Measurements from ENCODE around the gene MAN1C1.
"Not testable (repeated sequence)": the region's sequence is repeated elsewhere in the genome, so short reads cannot be mapped to it uniquely, and the experiment has no call there.

The MAN1C1 gene

DNA sequence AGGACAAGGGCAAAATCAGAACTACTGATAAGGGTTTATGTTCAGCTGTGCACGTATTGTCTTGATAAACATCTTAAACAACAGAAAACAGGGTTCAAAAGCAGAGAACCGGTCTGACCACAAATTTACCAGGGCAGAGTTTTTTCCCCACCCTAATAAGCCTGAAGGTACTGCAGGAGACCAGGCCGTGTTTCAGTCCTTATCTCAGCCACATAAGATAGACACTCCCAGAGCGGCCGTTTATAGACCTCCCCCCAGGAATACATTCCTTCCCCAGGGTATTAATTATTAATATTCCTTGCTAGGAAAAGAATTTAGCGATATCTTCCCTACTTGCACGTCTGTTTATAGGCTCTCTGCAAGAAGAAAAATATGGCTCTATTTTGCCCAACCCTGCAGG lies 19.6 kb downstream of the MAN1C1 start:
- DNase-seq = not testable (repeated sequence)

DNA sequence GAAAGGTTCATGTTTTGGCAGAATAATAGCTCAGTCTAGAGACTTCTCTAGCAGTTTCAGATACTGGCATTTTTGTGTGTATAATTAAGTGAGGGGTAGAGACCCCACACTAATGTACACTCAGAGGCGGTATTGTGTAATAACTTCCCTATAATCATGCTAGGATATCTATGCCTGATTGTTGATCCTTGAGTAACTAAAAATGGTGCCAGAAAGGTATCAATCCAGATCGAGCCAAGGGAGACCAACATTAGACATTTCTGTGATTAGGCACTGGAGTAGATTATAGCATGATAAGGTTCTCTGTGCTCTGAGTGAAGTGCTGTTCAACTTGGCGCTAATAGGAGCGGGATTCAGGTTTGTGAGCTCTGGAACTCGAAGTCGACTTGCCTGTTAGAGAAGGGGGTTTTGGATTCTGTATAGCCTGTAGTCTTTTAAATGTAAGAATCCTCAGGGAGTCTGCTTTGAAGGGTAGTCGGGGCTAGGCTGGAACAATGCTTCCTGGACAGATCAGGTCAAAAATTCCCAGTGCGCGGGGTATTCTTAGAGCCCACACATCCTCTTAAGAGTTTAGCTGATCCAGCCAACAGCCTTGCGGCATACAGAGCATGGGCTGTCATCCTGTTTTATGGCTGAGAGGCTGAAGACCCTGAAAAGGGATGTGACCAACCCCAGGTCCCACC lies 24.2 kb downstream of the MAN1C1 start:
- no peak for DNase-seq

DNA sequence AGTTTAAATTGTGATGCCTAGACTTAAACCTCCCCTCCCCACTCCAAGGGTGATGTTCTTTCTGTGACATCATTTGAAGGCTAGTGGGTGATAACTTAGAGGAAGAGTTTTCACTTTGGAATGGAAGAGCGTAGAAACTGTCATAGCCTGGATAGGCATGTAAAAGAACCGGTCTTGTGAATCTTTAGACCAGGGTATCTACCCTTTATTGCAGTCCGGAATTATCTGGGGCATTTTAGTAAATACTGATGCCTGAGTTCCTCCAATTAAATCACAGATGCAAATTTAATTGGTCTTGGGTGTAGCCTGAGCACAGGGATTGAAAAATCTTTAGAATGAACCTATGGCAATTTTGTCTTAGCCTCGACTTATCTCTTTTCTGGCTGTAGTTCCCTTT lies 24.7 kb downstream of the MAN1C1 start:
- DNase-seq = no peak

DNA sequence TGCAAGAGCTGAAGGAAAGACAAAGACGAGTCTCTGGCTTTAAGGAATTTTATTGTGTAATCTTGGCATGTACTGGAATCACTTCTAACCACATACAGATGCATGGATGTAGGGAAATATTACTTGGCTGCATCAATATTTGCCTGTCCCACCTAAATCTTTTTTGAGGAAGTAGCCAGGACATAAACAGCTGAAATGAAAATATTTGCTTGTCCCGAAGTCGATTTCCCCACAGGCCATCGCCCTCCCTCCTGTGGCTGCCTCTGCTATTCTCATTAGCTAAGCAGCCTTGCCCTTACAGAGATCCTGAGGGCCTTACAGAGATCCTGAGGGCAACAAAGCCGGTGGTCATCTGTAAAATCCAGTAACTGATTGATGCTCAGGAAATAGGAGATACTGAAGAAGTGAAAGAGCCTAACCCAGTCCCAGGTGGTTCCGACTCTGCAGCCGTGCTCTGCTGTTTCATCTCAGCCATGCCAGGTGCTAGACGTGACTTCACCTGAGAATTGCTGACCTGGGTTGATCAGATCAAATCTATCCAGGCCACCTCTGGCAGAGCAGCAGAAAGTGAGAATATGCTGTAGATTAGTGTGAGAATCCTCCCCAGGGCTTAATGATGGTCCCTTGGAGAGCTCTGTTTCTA lies 25.5 kb downstream of the MAN1C1 start:
- DNase-seq = no peak

DNA sequence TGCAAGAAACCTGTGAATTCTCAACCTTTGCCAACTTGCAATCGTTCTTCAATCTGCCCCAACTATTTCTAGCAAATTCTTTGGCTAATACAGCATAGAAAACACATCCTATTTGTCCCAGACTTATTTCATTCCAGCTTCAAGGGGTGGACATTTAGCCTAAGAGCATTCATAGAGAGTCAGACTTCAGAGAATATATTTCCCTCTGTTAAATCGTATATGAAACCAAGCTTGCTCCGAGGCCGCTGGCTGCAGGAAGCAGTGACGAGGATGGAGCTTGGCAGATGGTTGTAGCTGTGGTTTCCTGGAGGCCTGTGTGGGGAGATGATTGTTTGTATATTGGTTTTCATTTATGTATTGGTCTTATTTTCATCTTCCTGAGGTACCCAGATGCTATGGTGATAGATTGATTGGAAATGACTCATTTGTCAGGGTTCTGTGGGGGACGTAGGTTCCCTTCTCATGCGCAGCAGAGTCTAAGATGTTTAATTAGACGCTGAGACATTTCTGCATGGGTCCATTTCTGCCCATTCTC lies 26.1 kb downstream of the MAN1C1 start:
- peak; percentile 87 for DNase-seq

DNA sequence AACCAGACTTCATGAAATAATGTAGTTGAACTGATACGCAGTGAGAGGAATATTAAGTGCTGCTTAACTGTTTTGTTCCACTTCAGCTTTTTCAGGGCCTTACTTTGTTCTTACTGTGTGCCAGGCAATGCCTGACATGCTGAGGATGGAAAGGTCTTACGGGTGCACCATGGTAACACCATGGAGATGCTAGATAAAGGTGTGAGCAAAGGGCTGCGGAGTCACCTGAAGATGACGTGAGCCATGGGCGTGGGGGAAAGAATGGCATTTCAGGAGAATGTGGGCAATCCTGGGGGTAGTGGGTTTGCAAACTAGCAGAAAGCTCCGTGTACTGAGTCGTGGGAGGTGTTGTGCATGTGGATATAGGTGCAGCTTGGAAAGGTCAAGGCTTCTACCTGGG lies 27.3 kb downstream of the MAN1C1 start:
- DNase-seq = no peak

DNA sequence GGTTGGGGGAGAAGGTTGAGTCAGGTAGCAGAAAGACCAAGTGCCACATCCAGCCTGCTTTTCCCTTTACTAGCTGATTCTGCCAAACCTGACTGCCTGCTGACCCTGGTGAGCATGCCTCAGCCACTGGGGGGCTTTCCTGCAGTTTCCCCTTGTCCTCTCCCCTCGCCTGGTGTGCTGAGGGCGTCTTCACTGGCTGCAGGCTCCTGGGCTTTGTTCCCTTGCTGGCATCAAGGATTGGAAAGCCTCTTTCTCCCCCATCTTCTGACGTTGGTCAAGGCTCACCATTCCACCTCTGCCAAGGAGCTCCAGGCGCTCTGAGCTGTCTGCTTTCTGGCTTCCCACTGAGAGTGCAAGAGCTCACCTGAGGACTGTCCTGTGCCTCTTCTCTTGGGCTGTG lies 28.4 kb downstream of the MAN1C1 start:
- DNase-seq = no peak

DNA sequence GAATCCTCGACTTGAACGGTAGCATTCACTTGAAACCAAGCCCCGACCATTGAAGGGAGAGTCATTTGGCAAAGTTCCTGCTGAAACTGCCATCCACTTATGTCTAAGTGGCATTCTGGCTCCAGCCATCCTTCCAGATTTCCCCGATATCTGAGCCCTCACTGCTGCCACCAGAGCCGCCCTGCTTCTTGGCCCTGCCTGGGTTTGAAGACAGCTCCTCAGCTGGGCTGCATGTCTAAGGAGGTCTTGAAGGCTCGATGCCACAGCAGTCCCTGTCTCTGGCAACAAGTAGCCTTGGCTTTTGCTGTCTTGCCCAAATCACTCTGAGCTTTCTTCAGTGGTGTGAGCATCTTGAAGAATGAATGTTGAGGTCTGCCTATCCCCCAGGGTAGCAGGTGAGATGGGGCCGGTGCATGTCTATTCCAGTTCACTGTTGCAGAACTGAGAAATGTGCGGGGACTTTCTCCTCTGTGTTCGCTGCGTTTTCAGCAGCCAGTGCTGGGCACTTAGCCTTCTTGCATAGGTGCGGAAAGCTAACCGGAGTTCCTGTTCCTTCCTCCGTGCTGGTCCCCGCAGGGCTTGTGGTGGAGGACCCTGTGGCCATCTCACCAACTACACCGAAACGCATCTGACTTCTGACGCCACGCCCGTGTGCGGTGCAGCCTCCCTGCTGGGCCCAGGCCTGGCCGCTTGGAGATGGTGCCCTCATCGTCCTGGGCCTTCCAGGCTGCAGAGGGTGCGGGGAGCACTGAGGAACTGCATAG lies 29.2 kb downstream of the MAN1C1 start:
- peak; percentile 62 for DNase-seq

DNA sequence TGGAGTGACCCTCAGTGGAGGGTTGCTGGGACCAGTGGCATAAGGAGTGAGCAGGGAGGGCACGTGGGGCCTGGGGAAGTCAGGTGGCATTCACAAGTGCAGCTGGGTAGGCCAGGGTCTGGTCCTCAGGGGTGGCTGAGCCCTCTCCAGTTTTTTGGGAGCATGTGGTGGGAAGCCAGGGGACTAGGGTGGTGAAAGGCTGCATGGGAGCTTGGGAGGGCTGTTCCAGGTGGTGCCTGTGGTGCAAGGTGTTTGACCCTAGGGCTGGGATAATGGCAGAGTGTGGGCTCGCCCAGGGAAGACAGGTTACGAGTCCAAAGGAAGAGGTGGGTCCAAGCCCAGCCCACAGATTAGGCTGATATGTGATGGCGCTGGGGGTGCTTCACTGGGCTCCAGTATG lies 30.5 kb downstream of the MAN1C1 start:
- DNase-seq = no peak

DNA sequence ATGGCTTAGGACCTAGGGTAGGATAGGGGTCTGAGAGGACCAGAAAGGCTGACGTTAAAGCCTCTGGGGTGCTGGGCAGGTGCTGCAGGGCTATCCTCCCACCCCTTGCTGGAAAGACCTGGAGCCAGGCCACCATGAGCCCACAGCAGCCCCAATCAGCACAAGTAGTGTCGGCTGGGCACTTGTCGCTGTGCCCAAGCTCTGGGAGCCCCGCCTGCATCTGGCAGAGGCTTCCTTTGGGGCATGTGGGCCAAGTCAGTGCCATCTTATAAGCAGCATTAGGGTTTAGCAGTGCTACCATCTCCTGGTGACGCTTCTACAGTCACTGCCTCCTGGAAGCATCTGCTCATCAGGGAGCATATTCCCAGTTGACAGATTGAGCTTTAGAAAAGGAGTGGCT lies 31.3 kb downstream of the MAN1C1 start:
- DNase-seq = no peak

DNA sequence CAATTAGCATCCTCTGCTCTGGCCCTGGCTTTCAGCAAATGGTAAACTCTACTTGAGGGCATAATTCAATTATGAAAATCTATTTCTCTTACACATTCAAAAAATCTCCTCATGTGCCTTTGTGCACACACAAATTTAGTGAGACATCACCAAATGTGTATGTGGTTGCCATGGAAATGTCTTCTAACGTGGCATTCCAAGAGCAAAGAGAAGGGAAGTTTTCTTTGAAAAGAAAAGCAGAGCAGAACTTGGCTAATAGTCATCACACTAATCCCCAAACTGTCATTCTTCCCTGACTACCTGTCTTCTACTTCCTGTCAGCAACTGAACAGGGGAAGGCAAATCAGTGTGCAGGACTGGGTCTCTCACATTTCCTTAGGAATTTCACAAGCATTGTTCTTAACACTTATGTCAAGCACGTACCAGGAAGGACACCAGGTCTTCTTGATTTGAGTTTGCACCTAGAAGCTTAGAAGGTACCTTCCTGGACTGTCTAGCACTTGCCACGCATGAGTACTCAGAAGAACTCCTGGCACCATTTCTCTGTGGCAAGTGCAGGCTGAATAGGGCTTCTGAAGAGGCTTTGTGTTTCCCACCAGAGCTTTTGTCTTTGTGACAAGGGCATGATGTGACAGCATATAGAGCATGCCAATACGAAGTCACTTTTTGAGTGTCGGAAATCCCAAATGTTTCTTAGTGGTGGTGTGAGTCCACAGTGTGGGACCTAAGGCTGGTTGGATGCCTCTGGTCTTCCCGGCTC lies 32.3 kb downstream of the MAN1C1 start:
- DNase-seq = no peak

DNA sequence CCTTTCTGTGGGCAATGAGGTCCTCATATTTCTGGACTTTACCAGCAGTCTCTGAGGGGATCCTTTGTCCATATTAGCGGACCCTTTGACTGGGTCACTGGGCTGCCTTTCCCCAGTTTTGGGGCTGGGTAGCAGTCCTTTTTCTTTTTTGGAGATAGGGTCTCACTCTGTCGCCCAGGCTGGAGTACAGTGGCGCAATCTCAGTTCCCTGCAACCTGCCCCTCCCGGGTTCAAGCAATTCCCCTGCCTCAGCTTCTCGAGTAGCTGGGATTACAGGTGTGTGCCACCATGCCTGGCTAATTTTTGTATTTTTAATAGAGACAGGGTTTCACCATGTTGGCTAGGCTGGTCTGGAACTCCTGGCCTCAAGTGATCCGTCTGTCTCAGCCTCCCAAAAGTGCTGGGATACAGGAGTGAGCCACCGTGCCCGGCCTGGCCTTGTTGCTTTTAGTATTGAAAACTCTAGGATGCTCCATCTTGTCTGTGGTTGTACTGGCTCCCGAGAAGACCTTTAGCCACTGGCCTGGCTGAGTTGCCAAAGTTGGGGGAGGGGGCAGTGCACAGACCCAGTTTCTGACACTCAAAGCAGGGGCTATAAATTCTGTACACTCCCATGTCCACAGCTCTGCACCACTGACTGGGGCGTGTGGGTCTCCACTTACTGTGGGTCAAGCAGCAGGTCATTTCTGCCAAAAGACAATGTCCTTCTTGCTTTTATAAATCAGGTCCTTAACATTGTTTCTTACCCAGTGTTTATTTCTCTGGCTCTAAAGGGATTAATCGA lies 33.1 kb downstream of the MAN1C1 start:
- DNase-seq = no peak

DNA sequence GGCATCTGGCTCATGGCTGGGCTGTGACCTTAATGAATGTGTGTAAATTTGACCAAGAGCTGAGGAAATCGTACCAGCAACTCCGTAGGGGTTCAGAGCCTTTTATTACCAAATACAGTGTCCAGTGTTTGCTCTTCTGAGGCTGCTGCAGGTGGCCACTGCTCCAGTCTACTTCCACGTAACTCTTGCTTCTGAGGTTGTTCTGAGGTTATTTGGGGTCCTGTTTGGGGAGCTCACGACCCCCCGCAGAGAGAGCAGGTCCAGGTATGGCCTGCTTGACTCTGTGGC lies 33.6 kb downstream of the MAN1C1 start:
- DNase-seq = no peak

DNA sequence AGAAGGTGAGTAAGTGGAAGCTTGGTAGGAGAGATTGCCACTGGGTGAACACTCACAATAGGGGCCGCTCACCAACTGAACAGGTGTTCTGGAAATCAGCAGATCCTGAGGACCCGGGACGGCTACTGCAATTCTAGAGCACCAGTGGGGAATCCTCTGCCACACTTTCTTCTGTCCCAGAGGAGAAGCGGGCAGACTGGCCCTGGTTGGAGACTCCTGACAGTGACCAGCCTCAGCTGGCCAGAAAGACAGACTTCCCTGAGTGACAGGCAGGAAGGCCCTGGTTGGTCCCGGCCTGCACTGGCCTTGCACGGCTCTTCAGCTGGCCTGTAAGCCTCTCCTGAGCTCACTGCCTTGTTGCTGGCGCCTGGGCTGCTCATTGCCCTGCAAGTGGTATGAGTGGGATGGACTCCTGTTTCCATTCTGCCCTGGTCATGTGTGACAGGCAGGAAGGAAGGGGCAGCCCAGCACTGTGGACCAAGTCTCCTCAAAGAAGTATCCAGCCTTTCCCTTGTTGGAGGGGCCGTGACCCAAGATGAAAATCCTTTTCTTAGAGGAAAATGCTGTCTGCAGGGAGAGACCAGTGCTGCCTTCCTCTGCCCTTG lies 34.5 kb downstream of the MAN1C1 start:
- DNase-seq = no peak

DNA sequence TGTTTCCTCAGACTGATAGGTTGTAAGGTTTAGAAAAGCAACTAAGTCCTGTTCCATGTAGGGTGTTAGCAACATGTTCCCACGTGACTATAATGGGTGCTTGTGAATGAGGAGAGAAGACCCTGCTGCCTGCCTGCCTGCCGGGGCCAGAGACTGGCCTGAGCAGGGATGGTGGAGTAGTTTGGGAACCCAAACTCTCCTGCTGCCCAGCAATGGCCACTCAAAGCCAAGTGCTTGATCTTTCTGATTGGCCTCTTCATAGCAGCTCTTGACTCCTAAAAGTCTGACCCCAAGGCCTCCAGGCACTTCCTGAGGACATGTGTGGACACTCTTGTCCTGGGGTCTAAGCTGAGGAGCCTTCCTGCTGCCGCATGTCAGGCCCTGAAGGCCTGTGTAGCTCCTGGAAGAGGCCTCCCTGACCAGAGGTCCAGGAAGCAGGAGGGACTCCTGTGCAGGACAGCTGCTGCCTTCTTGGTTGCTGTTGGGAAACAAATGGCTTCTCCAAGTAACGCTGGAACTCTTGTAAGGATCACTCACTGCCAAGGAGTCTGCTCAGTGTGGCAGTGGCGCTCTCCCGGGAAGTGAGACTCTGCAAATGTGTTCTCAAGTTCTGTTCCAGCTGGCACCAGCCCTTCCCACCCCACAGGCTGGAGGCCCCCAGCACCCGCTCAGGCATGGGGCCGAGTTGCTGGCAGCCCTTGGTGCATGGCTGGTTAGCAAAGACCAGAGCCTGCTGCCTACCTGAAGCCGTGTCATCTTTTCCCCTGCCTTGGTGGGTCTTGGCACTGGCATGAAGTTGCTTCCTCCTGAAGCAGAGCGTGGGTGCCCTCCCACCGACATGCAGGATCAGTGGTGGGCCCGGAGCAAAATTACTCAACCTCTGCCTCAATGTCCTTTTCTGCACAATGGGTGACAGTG lies 35.5 kb downstream of the MAN1C1 start:
- DNase-seq = no peak

DNA sequence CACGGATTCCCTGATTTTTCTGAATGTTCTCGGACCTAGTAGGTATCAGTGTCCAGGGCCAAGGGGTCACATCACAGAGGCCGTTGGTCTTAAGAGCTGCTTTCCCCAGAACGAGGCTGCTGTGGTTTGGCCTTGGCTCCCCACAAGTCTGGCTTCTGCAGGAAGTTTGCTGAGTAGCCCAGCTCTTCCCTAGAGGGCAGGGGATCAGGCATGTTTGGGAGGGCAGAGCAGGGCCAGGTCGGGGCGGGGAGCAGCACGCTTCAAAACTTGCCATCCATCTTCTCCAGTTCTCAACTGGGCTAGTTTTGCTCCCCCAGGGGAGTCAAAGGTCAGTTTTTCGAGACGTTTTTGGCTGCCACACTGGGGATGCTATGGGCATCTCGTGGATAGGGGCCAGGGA lies 37.0 kb downstream of the MAN1C1 start:
- no peak for DNase-seq

DNA sequence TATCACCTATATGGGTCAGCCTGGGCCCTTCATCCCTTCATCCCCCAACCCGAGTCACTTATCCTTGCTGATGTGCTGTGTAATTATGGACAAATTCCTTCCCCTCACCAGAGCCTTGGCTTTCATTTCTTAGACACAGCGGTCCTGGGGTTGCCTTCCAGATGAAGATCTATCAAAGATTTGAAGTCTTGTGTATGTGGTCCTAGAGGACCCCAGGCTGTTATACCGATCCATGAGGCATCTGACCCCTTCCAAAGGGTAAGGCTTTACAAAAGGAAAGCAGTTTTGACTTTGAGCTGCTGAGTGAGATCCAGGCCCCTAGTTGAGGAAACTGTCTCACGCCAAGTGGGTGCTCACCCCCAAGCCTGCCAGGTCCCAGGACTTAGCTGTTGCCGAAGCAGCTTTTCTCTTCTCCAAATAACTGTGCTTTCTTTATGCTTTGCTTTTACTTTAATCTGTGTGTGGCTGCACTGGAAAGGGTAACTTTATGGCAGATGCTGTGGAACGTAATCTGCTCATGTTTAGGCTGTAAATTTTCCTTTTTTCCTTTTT lies 37.6 kb downstream of the MAN1C1 start:
- no peak for DNase-seq

DNA sequence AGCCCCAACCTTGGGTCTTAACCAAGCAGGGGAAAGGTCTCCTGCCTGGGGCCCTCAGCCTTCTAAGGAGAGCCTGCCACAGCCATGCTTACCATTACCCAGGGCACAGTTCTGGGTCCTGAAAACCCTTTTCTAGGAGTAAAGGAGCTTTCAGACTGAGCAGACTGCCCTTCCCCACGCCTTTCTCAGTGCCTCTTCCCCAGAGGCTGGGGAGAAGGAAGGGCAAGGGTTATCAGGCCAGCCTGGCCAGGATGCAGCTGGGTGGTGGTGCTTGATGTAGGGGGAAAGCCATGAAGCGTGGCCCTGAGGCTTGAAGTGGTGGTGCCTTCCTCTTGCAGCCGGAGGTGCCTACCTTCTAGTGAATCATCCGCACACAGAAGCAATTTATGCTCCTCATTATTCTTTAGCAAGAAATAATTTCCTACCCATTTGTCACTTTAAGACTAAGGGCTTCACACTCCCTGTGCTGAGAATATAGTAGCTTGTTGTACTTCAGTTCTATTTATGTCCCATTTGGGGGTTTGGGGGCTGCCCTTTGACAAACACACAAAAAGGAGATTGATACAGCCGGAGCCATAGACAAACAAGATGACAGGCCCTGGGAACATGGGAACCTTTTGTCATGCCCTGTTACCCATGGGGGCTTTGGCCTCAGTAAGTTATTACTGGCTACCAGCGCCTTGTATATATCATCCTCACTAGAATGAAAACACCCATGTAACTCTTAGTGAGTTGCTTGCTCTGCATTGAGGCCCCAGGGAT lies 40.7 kb downstream of the MAN1C1 start:
- DNase-seq = peak; percentile 60

DNA sequence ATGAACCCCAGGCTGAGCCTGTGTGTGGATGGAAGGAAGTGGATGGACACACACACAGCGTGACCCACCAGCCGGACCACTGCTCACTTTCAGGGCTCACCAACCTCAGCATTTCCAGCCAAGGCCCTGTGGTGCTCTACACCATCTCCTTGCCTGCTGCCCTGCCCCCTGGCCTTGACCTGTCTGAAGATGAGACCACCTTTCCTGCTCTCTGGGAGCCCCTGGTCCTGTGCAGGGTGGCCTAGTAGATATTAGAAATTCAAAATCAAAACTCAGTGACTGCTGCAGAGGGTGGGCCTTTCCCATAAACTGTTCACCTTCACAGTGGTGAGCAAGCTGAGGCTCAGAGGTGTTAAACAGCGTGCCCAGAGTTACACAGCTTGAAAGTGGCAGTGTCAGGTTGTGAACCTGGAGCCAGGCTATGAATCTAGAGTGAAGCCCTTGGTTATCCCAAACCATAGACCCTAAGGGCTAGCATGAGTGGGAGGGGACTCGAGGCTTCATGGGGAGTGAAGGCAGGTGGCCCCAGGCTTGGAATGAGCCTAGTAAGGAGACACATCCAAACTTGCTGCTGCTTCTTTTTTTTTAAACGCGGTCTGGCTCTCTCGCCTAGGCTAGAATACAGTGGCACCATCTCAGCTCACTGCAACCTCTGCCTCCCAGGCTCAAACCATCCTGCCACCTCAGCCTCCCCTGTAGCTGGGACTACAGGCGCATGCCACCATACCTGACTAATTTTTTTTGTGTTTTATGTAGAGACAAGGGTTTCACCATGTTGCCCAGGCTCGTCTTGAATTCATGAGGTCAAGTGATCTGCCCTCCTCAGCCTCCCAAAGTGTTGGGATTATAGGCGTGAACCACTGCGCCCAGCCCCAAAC lies 41.5 kb downstream of the MAN1C1 start:
- no peak for DNase-seq
